Measurements from ENCODE around the gene HSF5. TPM values are rescaled to one million over a fixed set of nuclear protein-coding genes. Genes with fewer than 3 reads are reported as not detected.

The HSF5 gene
- total and polyA plus RNA-seq, 2 of the 13 experiments (the other 11 are each of a cell fraction or from before 2014, with no cell fraction given) = not detected

GRCh38 chr17:58415371-58416055 is 72.7 kb downstream of the HSF5 start (continued):
- TF ChIP-seq ARID4A (CRISPR knock-in tag; IDR thresholded peaks at IDR 0.05; ENCODE audit: borderline replicate concordance) (peak; percentile 48; the same call in 1 of the 2 replicates), ZNF207 (IDR thresholded peaks at IDR 0.05; ENCODE audit: borderline replicate concordance) (no peak), RERE (CRISPR knock-in tag; IDR thresholded peaks at IDR 0.05; ENCODE audit: low read depth) (no peak), ZNF687 (CRISPR knock-in tag; IDR thresholded peaks at IDR 0.05) (peak; percentile 88), HOXA5 (CRISPR knock-in tag; IDR thresholded peaks at IDR 0.05) (peak; percentile 60; the same call in 1 of the 2 replicates), HNRNPL (IDR thresholded peaks at IDR 0.05; ENCODE audit: low read depth, low read length) (peak; percentile 62; the same call in 1 of the 2 replicates), ZSCAN25 (CRISPR knock-in tag; IDR thresholded peaks at IDR 0.05) (peak; percentile 51; the same call in 1 of the 2 replicates), CBFB (CRISPR knock-in tag; IDR thresholded peaks at IDR 0.05) (0 out of 2 replicates have a peak, but pooled peaks have one; percentile 21), POLR2G (IDR thresholded peaks at IDR 0.05; ENCODE audit: low read depth, low read length) (peak; percentile 81), ZSCAN29 (CRISPR knock-in tag; conservative IDR thresholded peaks at IDR 0.05) (0 out of 2 replicates have a peak, but pooled peaks have one; percentile 7), MAX (IDR thresholded peaks at IDR 0.05) (peak; percentile 40), ZNF543 (CRISPR knock-in tag; IDR thresholded peaks at IDR 0.05) (0 out of 2 replicates have a peak, but pooled peaks have one; percentile 51), SMC3 (IDR thresholded peaks at IDR 0.05; ENCODE audit: low read length) (peak; percentile 33)

Measured in HepG2 (cell line).